GM12892 (cell line): ENCODE measurements around the gene SEC14L1.

ENCODE experiments used
- POLR2A ChIP-seq: IDR thresholded peaks from 2 replicates; pipeline ENCODE4 v1.6.1; 2011; ENCODE audit warnings: low read depth, low read length, control low read depth
- POLR2AphosphoS5 ChIP-seq: IDR thresholded peaks from 2 replicates; pipeline ENCODE4 v1.6.1; 2011; ENCODE audit warnings: low read depth, low read length, control low read depth
- TAF1 ChIP-seq: IDR thresholded peaks from 2 replicates; pipeline ENCODE4 v1.6.1; 2011; ENCODE audit warnings: low read depth, mild to moderate bottlenecking, control low read depth, low read length, borderline replicate concordance

GRCh38 chr17:77203436-77203835 lies 62.7 kb downstream of the SEC14L1 start:
- TF ChIP-seq POLR2A: no peak
- TF ChIP-seq POLR2AphosphoS5: no peak
- TF ChIP-seq TAF1: no peak
